Liver (tissue), 9 donors: Measurements from ENCODE around the gene TTC23. TPM values are rescaled to one million over a fixed set of nuclear protein-coding genes. Genes with fewer than 3 reads are reported as not detected.

ENCODE experiments used
- DNase-seq: peaks from one replicate; pipeline ENCODE4 v3.0.0-alpha.2; 2017; ENCODE audit warnings: low spot score
- H3K27ac ChIP-seq, 2 donors: one replicate each; pipeline ENCODE4 v1.7.0; 2013; ENCODE audit warnings: inconsistent platforms in 2 of 2, low read length in 2 of 2, control low read depth in 1 of 2, low read depth in 1 of 2, mild to moderate bottlenecking in 1 of 2
- H3K27me3 ChIP-seq, 4 donors: one replicate each; pipeline versions ENCODE4 v1.6.1 to v1.7.0; 2013; ENCODE audit warnings: low read length in 3 of 4, inconsistent platforms in 1 of 4, mild to moderate bottlenecking in 1 of 4, moderate library complexity in 1 of 4; ENCODE audit not compliant: control insufficient read depth in 4 of 4, insufficient read depth in 4 of 4
- H3K36me3 ChIP-seq, 4 donors: one replicate each; pipeline versions ENCODE4 v1.6.1 to v1.7.0; 2013; ENCODE audit warnings: low read length in 3 of 4, mild to moderate bottlenecking in 3 of 4, low read depth in 1 of 4, moderate library complexity in 1 of 4; ENCODE audit not compliant: control insufficient read depth in 4 of 4, insufficient read depth in 3 of 4
- H3K4me1 ChIP-seq, 4 donors: one replicate each; pipeline versions ENCODE4 v1.6.1 to v1.7.0; 2013; ENCODE audit warnings: low read length in 3 of 4, mild to moderate bottlenecking in 3 of 4, moderate library complexity in 1 of 4; ENCODE audit not compliant: control insufficient read depth in 4 of 4, insufficient read depth in 4 of 4
- H3K4me3 ChIP-seq, 3 donors: one replicate each; pipeline versions ENCODE4 v1.6.1 to v1.7.0; 2013; ENCODE audit warnings: low read length in 3 of 3, control low read depth in 1 of 3, low read depth in 1 of 3, mild to moderate bottlenecking in 1 of 3
- H3K9ac ChIP-seq, 2 donors: one replicate each; pipeline ENCODE4 v1.7.0; 2013; ENCODE audit warnings: low read length in 2 of 2, mild to moderate bottlenecking in 2 of 2, moderate library complexity in 2 of 2, control low read depth in 1 of 2, low read depth in 1 of 2
- H3K9me3 ChIP-seq, 4 donors: one replicate each; pipeline versions ENCODE4 v1.6.1 to v1.7.0; 2013; ENCODE audit warnings: low read length in 3 of 4; ENCODE audit not compliant: control insufficient read depth in 4 of 4
- FOXA1 ChIP-seq: IDR thresholded peaks from 2 replicates; pipeline ENCODE4 v1.6.1; 2016; ENCODE audit warnings: antibody characterized with exemption
- FOXA2 ChIP-seq: IDR thresholded peaks from 2 replicates; pipeline ENCODE4 v1.6.1; 2016; ENCODE audit warnings: antibody characterized with exemption
- GABPA ChIP-seq, 2 donors: IDR thresholded peaks in 1 of 2; conservative IDR thresholded peaks in 1 of 2; 2 replicates each; pipeline ENCODE4 v1.6.1; 2016; ENCODE audit warnings: antibody characterized with exemption in 2 of 2, mild to moderate bottlenecking in 1 of 2, moderate library complexity in 1 of 2
- HNF4A ChIP-seq, 2 donors: conservative IDR thresholded peaks; 2 replicates each; pipeline ENCODE4 v1.6.1; 2016; ENCODE audit warnings: antibody characterized with exemption in 2 of 2, mild to moderate bottlenecking in 2 of 2
- HNF4G ChIP-seq: IDR thresholded peaks from 2 replicates; pipeline ENCODE4 v1.6.1; 2016; ENCODE audit warnings: antibody characterized with exemption
- JUND ChIP-seq, 2 donors: IDR thresholded peaks; 2 replicates each; pipeline ENCODE4 v1.6.1; 2016; ENCODE audit warnings: antibody characterized with exemption in 2 of 2
- NR2F2 ChIP-seq: IDR thresholded peaks from 2 replicates; pipeline ENCODE4 v1.6.1; 2016; ENCODE audit warnings: antibody characterized with exemption
- RAD21 ChIP-seq, 2 donors: IDR thresholded peaks; 2 replicates each; pipeline ENCODE4 v1.6.1; 2016; ENCODE audit warnings: antibody characterized with exemption in 2 of 2, mild to moderate bottlenecking in 2 of 2
- RXRA ChIP-seq, 2 donors: IDR thresholded peaks; 2 replicates each; pipeline ENCODE4 v1.6.1; 2017 to 2018; ENCODE audit warnings: antibody characterized with exemption in 2 of 2, mild to moderate bottlenecking in 1 of 2
- SP1 ChIP-seq: IDR thresholded peaks from 2 replicates; pipeline ENCODE4 v1.6.1; 2018; ENCODE audit warnings: antibody characterized with exemption, mild to moderate bottlenecking
- TAF1 ChIP-seq: conservative IDR thresholded peaks from 2 replicates; pipeline ENCODE4 v1.6.1; 2016; ENCODE audit warnings: antibody characterized with exemption, mild to moderate bottlenecking
- YY1 ChIP-seq: IDR thresholded peaks from 2 replicates; pipeline ENCODE4 v1.6.1; 2016; ENCODE audit warnings: antibody characterized with exemption, mild to moderate bottlenecking
- WGBS: extraction: QIAGEN DNeasy Blood & Tissue Kit; methylation state at CpG from one replicate; pipeline ENCODE4 v1.1.7; 2013; 5-methylcytosine and 5-hydroxymethylcytosine counted together
- polyA plus RNA-seq, 2 donors: library from polyadenylated mRNA; stranded (reverse) in 1 of 2; unstranded in 1 of 2; fragments of 200-250 nt in 1 of 2; fragments of >200 nt in 1 of 2; fragmentation: Nextera tagmentation in 1 of 2; extraction: Ambion mirVana in 1 of 2; gene quantifications; one replicate each; pipeline versions ENCODE4 v1.2.1 to v1.2.3, GENCODE V29; 2013 to 2015
- total RNA-seq, 2 donors: library from RNA; depleted of rRNA; stranded (reverse); fragments of >200 nt; gene quantifications; one replicate each; pipeline ENCODE4 v1.2.3, GENCODE V29; 2014
- TF ChIP-seq, protein P1 (sequence below): IDR thresholded peaks from 2 replicates; pipeline ENCODE4 v1.6.1; 2016; ENCODE audit warnings: antibody characterized with exemption
- TF ChIP-seq, protein P2 (sequence below): fragments of 150-350 bp; IDR thresholded peaks from 2 replicates; pipeline ENCODE4 v1.5.1; 2017; ENCODE audit warnings: improper control_type of control experiment, low read depth, low read length; ENCODE audit not compliant: missing input control
- TF ChIP-seq, protein P3 (sequence below): IDR thresholded peaks from 2 replicates; pipeline ENCODE4 v1.6.1; 2016; ENCODE audit warnings: antibody characterized with exemption
- TF ChIP-seq, protein P4 (sequence below): IDR thresholded peaks from 2 replicates; pipeline ENCODE4 v1.6.1; 2016; ENCODE audit warnings: antibody characterized with exemption
- TF ChIP-seq, protein P5 (sequence below): IDR thresholded peaks from 2 replicates; pipeline ENCODE4 v1.6.1; 2016; ENCODE audit warnings: antibody characterized with exemption, mild to moderate bottlenecking
- donor health status: healthy.
- donor health status: healthy.
- donor health status: healthy.
- donor health status: healthy.
- donor health status: healthy.

TTC23 gene
- total and polyA plus RNA-seq, 4 donors, result 3.7 to 12.3 (median 7.2) TPM

DNA sequence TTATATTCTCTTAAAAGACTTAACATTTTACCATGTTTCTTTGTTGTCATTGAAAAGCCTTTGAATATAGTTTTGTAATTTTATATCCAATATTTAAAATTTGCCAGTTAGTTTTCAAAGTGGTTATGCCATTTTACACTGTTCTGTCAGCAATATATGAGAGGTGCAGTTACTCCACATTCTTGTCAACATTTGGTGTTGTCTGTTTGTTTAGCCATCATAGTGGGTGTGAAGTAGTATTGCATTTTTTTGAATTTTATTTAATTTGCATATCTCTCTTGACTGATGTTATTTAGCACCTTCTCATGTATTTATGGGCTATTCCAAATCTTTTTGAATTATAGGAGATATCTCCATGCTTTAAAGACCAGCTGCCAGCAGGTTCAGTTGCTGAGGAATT, 42.3 kb upstream of the TTC23 start:
- DNase-seq, result no peak
- Histone ChIP-seq H3K9me3 (no peaks in the 10 kb centered on the region), H3K4me3 (no peak overlapping the region), H3K27ac (no peak overlapping the region), H3K36me3 (peaks cover 2 to 20% (median 7%) of the 10 kb centered on the region in 4 donors), H3K27me3 (no peaks in the 10 kb centered on the region), H3K9ac (no peak overlapping the region), H3K4me1 (peaks cover 2 to 20% (median 5%) of the 10 kb centered on the region in 4 donors)
- TF ChIP-seq RXRA (IDR thresholded peaks at IDR 0.05), result no peak

DNA sequence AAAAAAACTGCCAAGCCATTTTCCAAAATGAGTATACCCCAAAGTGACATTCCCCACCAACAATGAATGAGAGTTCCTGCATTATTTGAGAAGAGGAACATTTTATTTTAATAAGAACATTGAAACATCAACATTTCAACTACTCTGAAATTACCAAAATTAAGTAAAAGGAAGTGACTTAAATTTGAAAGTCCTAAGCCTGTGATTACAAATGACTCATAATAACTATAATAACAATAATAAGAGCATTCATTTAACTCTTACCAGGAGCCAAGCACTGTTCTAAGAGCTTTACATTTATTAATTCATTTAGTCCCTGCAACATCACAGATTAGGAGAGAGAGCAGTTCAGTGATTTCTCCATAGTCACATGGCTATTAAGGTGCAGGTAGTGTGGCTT, 34.3 kb upstream of the TTC23 start:
- TF ChIP-seq NR2F2 (no peak), HNF4A (conservative IDR thresholded peaks at IDR 0.05) (no peak), YY1 (no peak), FOXA1 (no peak), SP1 (no peak), RXRA (IDR thresholded peaks at IDR 0.05) (no peak), FOXA2 (no peak), RAD21 (IDR thresholded peaks at IDR 0.05) (no peak), HNF4G (no peak)
- TF ChIP-seq, protein P1, sequence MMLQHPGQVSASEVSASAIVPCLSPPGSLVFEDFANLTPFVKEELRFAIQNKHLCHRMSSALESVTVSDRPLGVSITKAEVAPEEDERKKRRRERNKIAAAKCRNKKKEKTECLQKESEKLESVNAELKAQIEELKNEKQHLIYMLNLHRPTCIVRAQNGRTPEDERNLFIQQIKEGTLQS, result no peak
- TF ChIP-seq, protein P2, sequence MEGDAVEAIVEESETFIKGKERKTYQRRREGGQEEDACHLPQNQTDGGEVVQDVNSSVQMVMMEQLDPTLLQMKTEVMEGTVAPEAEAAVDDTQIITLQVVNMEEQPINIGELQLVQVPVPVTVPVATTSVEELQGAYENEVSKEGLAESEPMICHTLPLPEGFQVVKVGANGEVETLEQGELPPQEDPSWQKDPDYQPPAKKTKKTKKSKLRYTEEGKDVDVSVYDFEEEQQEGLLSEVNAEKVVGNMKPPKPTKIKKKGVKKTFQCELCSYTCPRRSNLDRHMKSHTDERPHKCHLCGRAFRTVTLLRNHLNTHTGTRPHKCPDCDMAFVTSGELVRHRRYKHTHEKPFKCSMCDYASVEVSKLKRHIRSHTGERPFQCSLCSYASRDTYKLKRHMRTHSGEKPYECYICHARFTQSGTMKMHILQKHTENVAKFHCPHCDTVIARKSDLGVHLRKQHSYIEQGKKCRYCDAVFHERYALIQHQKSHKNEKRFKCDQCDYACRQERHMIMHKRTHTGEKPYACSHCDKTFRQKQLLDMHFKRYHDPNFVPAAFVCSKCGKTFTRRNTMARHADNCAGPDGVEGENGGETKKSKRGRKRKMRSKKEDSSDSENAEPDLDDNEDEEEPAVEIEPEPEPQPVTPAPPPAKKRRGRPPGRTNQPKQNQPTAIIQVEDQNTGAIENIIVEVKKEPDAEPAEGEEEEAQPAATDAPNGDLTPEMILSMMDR, result no peak
- TF ChIP-seq, protein P3, sequence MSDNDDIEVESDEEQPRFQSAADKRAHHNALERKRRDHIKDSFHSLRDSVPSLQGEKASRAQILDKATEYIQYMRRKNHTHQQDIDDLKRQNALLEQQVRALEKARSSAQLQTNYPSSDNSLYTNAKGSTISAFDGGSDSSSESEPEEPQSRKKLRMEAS, result no peak
- TF ChIP-seq, protein P4, sequence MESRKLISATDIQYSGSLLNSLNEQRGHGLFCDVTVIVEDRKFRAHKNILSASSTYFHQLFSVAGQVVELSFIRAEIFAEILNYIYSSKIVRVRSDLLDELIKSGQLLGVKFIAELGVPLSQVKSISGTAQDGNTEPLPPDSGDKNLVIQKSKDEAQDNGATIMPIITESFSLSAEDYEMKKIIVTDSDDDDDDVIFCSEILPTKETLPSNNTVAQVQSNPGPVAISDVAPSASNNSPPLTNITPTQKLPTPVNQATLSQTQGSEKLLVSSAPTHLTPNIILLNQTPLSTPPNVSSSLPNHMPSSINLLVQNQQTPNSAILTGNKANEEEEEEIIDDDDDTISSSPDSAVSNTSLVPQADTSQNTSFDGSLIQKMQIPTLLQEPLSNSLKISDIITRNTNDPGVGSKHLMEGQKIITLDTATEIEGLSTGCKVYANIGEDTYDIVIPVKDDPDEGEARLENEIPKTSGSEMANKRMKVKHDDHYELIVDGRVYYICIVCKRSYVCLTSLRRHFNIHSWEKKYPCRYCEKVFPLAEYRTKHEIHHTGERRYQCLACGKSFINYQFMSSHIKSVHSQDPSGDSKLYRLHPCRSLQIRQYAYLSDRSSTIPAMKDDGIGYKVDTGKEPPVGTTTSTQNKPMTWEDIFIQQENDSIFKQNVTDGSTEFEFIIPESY, result no peak
- H3K27ac ChIP-seq, result no peak overlapping the region

DNA sequence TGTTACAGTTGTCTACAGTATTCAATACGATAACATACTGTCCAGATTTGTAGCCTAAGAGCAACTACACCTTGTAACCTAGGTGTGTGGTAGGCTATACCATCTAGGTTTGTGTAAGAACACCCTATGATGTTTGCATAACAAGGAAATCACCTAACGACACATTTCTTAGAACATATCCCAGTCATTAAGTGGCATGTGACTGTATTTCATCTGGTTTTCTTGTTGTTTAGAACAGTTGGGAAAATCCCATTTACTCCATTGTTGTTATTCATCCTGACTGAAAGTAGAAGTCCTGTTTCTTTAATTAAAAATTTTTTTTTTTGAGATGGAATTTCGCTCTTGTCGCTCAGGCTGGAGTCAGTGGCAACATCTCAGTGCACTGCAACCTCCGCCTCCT, 33.2 kb upstream of the TTC23 start:
- DNase-seq, result no peak
- no peak overlapping the region for H3K4me3 ChIP-seq
- H3K27me3 ChIP-seq, result no peaks in the 10 kb centered on the region
- H3K9ac ChIP-seq, result no peak overlapping the region
- no peak overlapping the region for H3K27ac ChIP-seq
- no peaks in the 10 kb centered on the region for H3K9me3 ChIP-seq
- H3K4me1 ChIP-seq, result peaks cover 0 to 3% (median 0%) of the 10 kb centered on the region in 4 donors
- WGBS, result 97% methylated on average over 5 of the region's 5 CpGs
- peaks cover 0 to 3% (median 0%) of the 10 kb centered on the region in 4 donors for H3K36me3 ChIP-seq
- TF ChIP-seq, protein P5, sequence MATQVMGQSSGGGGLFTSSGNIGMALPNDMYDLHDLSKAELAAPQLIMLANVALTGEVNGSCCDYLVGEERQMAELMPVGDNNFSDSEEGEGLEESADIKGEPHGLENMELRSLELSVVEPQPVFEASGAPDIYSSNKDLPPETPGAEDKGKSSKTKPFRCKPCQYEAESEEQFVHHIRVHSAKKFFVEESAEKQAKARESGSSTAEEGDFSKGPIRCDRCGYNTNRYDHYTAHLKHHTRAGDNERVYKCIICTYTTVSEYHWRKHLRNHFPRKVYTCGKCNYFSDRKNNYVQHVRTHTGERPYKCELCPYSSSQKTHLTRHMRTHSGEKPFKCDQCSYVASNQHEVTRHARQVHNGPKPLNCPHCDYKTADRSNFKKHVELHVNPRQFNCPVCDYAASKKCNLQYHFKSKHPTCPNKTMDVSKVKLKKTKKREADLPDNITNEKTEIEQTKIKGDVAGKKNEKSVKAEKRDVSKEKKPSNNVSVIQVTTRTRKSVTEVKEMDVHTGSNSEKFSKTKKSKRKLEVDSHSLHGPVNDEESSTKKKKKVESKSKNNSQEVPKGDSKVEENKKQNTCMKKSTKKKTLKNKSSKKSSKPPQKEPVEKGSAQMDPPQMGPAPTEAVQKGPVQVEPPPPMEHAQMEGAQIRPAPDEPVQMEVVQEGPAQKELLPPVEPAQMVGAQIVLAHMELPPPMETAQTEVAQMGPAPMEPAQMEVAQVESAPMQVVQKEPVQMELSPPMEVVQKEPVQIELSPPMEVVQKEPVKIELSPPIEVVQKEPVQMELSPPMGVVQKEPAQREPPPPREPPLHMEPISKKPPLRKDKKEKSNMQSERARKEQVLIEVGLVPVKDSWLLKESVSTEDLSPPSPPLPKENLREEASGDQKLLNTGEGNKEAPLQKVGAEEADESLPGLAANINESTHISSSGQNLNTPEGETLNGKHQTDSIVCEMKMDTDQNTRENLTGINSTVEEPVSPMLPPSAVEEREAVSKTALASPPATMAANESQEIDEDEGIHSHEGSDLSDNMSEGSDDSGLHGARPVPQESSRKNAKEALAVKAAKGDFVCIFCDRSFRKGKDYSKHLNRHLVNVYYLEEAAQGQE, result no peak
- TF ChIP-seq, protein P4, result no peak
- TF ChIP-seq RXRA (IDR thresholded peaks at IDR 0.05) (no peak), JUND (IDR thresholded peaks at IDR 0.05) (no peak), FOXA1 (no peak), SP1 (no peak), FOXA2 (no peak), NR2F2 (no peak), GABPA (IDR thresholded peaks at IDR 0.05 in 1 of 2, conservative IDR thresholded peaks at IDR 0.05 in 1 of 2) (no peak), HNF4G (no peak), YY1 (no peak), TAF1 (no peak), HNF4A (conservative IDR thresholded peaks at IDR 0.05) (no peak), RAD21 (IDR thresholded peaks at IDR 0.05) (no peak)
- TF ChIP-seq, protein P1, result no peak
- TF ChIP-seq, protein P3, result no peak

More for the DNA sequence above, 34.3 kb upstream of the TTC23 start:
- Histone ChIP-seq H3K4me1 (peaks cover 0 to 3% (median 0%) of the 10 kb centered on the region in 4 donors), H3K36me3 (peaks cover 0 to 3% (median 0%) of the 10 kb centered on the region in 4 donors), H3K4me3 (no peak overlapping the region), H3K27me3 (no peaks in the 10 kb centered on the region), H3K9ac (no peak overlapping the region), H3K9me3 (no peaks in the 10 kb centered on the region)
- DNase-seq, result no peak
